ENCODE measurements around the gene SLC37A1. TPM values are rescaled to one million over a fixed set of nuclear protein-coding genes. Genes with fewer than 3 reads are reported as not detected.

Gene SLC37A1
- total and polyA plus RNA-seq, 4 donors = 2.0 to 7.2 (median 4.3) TPM

DNA sequence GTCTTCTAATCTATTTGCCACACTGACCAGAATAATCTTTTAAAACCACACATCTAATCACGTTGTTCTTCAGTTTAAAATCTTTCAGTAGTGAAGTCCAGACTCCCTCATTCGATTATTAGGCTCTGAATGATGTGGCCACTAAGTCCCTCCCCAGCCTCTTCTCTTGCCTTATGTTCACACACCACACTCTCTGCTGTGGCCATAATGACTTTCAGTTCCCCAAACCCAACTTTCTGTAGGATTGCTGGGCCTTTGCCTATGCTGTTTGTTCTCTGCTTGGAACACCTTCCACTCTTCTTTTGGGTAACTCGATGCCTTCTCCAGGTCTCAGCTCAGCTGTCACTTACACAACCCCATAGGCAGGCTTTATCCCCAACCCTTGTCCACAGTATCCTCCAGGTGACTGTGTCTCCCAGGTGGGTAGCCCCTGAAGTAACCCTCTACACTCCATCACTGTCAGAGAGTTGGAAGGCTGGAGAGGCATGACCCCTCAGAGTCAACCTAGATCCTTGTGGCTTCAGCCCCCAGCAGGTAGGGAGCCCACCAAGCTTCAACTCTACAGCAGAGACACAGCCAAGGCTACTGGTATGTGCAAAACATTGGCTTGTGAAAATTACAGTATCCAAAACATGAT, 8.4 kb upstream of the SLC37A1 start:
- WGBS = 81% methylated on average over 3 of the region's 3 CpGs
- DNase-seq (ENCODE audit: low spot score) = no peak
- H3K27ac ChIP-seq (ENCODE audit: low read depth in 1 of 2, low read length in 2 of 2) = no peak overlapping the region

GRCh38 chr21:42507418-42507817, 6.2 kb upstream of the SLC37A1 start:
- Histone ChIP-seq H3K36me3 (ENCODE audit: control insufficient read depth in 4 of 4, insufficient read depth in 3 of 4, low read depth in 1 of 4, low read length in 3 of 4) (no peaks in the 10 kb centered on the region), H3K9me3 (ENCODE audit: control insufficient read depth in 4 of 4, low read length in 3 of 4) (no peaks in the 10 kb centered on the region), H3K27me3 (ENCODE audit: control insufficient read depth in 4 of 4, insufficient read depth in 4 of 4, low read length in 3 of 4) (no peaks in the 10 kb centered on the region), H3K4me1 (ENCODE audit: control insufficient read depth in 4 of 4, insufficient read depth in 4 of 4, low read length in 3 of 4) (no peaks in the 10 kb centered on the region), H3K9ac (ENCODE audit: low read depth in 1 of 2, low read length in 2 of 2) (no peak overlapping the region), H3K27ac (ENCODE audit: low read depth in 1 of 2, low read length in 2 of 2) (no peak overlapping the region), H3K4me3 (ENCODE audit: low read depth in 1 of 3, low read length in 3 of 3) (no peak overlapping the region)
- no peak for DNase-seq (ENCODE audit: low spot score)
- no peak for TF ChIP-seq FOXA2 (IDR thresholded peaks at IDR 0.05)
- no peak for TF ChIP-seq GABPA (IDR thresholded peaks at IDR 0.05 in 1 of 2, conservative IDR thresholded peaks at IDR 0.05 in 1 of 2)
- TF ChIP-seq EGR1 (IDR thresholded peaks at IDR 0.05; ENCODE audit: low read depth in 2 of 2) = no peak
- TF ChIP-seq, protein P1, sequence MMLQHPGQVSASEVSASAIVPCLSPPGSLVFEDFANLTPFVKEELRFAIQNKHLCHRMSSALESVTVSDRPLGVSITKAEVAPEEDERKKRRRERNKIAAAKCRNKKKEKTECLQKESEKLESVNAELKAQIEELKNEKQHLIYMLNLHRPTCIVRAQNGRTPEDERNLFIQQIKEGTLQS (IDR thresholded peaks at IDR 0.05) = no peak
- 95% methylated on average over 4 of the region's 4 CpGs for WGBS

More for the DNA sequence above, 8.4 kb upstream of the SLC37A1 start:
- Histone ChIP-seq H3K27me3 (ENCODE audit: control insufficient read depth in 4 of 4, insufficient read depth in 4 of 4, low read length in 3 of 4) (no peaks in the 10 kb centered on the region), H3K9me3 (ENCODE audit: control insufficient read depth in 4 of 4, low read length in 3 of 4) (no peaks in the 10 kb centered on the region), H3K9ac (ENCODE audit: low read depth in 1 of 2, low read length in 2 of 2) (no peak overlapping the region), H3K4me1 (ENCODE audit: control insufficient read depth in 4 of 4, insufficient read depth in 4 of 4, low read length in 3 of 4) (no peaks in the 10 kb centered on the region), H3K4me3 (ENCODE audit: low read depth in 1 of 3, low read length in 3 of 3) (no peak overlapping the region), H3K36me3 (ENCODE audit: control insufficient read depth in 4 of 4, insufficient read depth in 3 of 4, low read depth in 1 of 4, low read length in 3 of 4) (no peaks in the 10 kb centered on the region)
- TF ChIP-seq EGR1 (IDR thresholded peaks at IDR 0.05; ENCODE audit: low read depth in 2 of 2) (no peak), YY1 (IDR thresholded peaks at IDR 0.05) (no peak), JUND (IDR thresholded peaks at IDR 0.05) (no peak), RAD21 (IDR thresholded peaks at IDR 0.05) (no peak), RXRA (IDR thresholded peaks at IDR 0.05) (no peak), REST (IDR thresholded peaks at IDR 0.05) (no peak), CTCF (IDR thresholded peaks at IDR 0.05; ENCODE audit: low read depth, low read length, missing input control) (no peak), SP1 (IDR thresholded peaks at IDR 0.05) (no peak), FOXA2 (IDR thresholded peaks at IDR 0.05) (no peak), NR2F2 (IDR thresholded peaks at IDR 0.05) (no peak), TAF1 (conservative IDR thresholded peaks at IDR 0.05) (no peak), FOXA1 (IDR thresholded peaks at IDR 0.05) (no peak), HNF4A (conservative IDR thresholded peaks at IDR 0.05) (no peak)
- TF ChIP-seq, protein P2, sequence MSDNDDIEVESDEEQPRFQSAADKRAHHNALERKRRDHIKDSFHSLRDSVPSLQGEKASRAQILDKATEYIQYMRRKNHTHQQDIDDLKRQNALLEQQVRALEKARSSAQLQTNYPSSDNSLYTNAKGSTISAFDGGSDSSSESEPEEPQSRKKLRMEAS (IDR thresholded peaks at IDR 0.05) = no peak

Data from liver (tissue), 9 donors.